Ovary (tissue), 3 donors: ENCODE data around the gene KAZALD1.

Experiments used
- POLR2A ChIP-seq: fragments of 450-650 bp; IDR thresholded peaks from one replicate; pipeline ENCODE4 v1.6.1; 2017; ENCODE audit warnings: antibody characterized with exemption, mild to moderate bottlenecking, moderate library complexity
- TF ChIP-seq, protein P1 (sequence below), 3 donors: fragments of 450-650 bp in 2 of 3; fragments of 200-600 bp in 1 of 3; IDR thresholded peaks; one replicate each; pipeline versions ENCODE4 v1.5.1 to v1.8.0; 2016 to 2022; ENCODE audit warnings: antibody characterized with exemption in 3 of 3, mild to moderate bottlenecking in 1 of 3
- donor health status: DM: no; HTN: no; CAD: no.

DNA sequence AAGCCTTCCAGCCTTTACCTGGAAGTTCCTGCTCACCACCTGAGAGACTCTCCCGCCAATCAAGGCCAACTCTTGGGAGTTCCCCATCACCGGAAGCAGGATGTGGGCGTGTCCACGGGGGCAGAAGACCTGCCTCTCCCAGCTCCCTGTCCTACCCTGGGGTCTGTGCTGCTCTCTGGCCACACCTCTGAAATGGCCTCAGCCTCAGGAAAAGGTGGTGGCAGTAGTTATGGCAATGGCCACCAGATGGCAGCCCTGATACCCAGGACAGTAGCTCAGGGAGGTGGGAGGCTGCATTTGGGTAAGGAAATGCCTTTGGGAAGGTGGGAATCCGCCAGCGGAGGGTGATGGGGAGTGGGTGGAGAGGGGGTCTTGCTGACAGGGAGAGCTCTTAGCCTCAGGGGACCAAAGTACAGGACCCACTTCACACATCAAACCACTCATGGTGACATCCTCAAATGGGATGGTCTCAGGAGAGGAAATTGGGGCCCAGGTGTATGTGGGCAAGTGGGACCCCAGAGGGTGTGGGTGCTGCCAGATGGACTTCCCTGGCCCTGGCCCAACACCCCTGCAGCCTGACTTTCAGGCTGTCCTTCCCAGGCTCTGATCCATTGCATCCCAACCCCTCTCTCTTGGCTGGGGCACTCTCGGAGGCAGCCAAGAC, 33.9 kb downstream of the KAZALD1 start:
- TF ChIP-seq, protein P1, sequence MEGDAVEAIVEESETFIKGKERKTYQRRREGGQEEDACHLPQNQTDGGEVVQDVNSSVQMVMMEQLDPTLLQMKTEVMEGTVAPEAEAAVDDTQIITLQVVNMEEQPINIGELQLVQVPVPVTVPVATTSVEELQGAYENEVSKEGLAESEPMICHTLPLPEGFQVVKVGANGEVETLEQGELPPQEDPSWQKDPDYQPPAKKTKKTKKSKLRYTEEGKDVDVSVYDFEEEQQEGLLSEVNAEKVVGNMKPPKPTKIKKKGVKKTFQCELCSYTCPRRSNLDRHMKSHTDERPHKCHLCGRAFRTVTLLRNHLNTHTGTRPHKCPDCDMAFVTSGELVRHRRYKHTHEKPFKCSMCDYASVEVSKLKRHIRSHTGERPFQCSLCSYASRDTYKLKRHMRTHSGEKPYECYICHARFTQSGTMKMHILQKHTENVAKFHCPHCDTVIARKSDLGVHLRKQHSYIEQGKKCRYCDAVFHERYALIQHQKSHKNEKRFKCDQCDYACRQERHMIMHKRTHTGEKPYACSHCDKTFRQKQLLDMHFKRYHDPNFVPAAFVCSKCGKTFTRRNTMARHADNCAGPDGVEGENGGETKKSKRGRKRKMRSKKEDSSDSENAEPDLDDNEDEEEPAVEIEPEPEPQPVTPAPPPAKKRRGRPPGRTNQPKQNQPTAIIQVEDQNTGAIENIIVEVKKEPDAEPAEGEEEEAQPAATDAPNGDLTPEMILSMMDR (IDR thresholded peaks at IDR 0.05): no peak
- TF ChIP-seq POLR2A: no peak
